SK-N-SH (cell line): Measurements from ENCODE around the gene CCSER1. TPM values are rescaled to one million over a fixed set of nuclear protein-coding genes. Genes with fewer than 3 reads are reported as not detected.

Experiments
- CTCF ChIA-PET: fragments of 300-600, 350-600 bp; formaldehyde crosslinking; extraction: SDS; loops from one replicate; lab custom pipeline; 2021; lab: Yijun Ruan, JAX
- POLR2A ChIA-PET: fragments of 350-600 bp; sonication (Branson Sonifier 250); formaldehyde crosslinking; extraction: SDS; loops from one replicate; lab custom pipeline; 2020; ENCODE audit warnings: antibody characterized with exemption, inconsistent platforms; lab: Yijun Ruan, JAX
- DNase-seq: peaks from one replicate; pipeline ENCODE4 v3.0.0; 2012
- H2AFZ ChIP-seq: fragments of 200-600 bp; sonication (generic); 2 replicates; pipeline ENCODE4 v1.8.1; 2016; ENCODE audit warnings: antibody characterized with exemption, mild to moderate bottlenecking, low read depth
- H3F3A ChIP-seq: fragments of 200-600 bp; sonication (generic); replicated peaks from 2 replicates; pipeline ENCODE3; 2016; ENCODE audit warnings: antibody characterized with exemption, mild to moderate bottlenecking; ENCODE audit not compliant: insufficient read depth
- H3K27ac ChIP-seq, 2 experiments: fragments of 200-500 bp in 1 of 2; fragments of 200-600 bp in 1 of 2; sonication (Bioruptor generic) in 1 of 2; sonication (generic), shearing (Covaris generic) in 1 of 2; 2 replicates each; pipeline versions ENCODE4 v1.5.1 to v1.6.1; 2014 to 2016; ENCODE audit warnings: low read depth in 2 of 2, inconsistent platforms in 1 of 2, low read length in 1 of 2, mild to moderate bottlenecking in 1 of 2, mixed read lengths in 1 of 2
- H3K27me3 ChIP-seq: fragments of 200-600 bp; sonication (generic), shearing (Covaris generic); 2 replicates; pipeline ENCODE4 v1.6.1; 2016; ENCODE audit warnings: mixed run types; ENCODE audit not compliant: insufficient read depth
- H3K36me3 ChIP-seq, 2 experiments: fragments of 200-500 bp in 1 of 2; fragments of 200-600 bp in 1 of 2; sonication (Bioruptor generic) in 1 of 2; sonication (generic) in 1 of 2; replicated peaks in 1 of 2; 2 replicates each; pipeline versions ENCODE3 to v1.5.1; 2014 to 2016; ENCODE audit warnings: low read length in 1 of 2, mild to moderate bottlenecking in 1 of 2; ENCODE audit not compliant: insufficient read depth in 2 of 2, control insufficient read depth in 1 of 2
- H3K4me1 ChIP-seq, 2 experiments: fragments of 200-500 bp in 1 of 2; fragments of 200-600 bp in 1 of 2; sonication (Bioruptor generic) in 1 of 2; sonication (generic), shearing (Covaris generic) in 1 of 2; 2 replicates each; pipeline versions ENCODE4 v1.5.1 to v1.6.1; 2014 to 2016; ENCODE audit warnings: low read depth in 1 of 2, low read length in 1 of 2, mixed run types in 1 of 2; ENCODE audit not compliant: insufficient read depth in 2 of 2, control insufficient read depth in 1 of 2
- H3K4me2 ChIP-seq: fragments of 200-600 bp; sonication (generic), shearing (Covaris generic); 2 replicates; pipeline ENCODE4 v1.6.1; 2017; ENCODE audit warnings: mixed run types
- H3K4me3 ChIP-seq, 2 experiments: fragments of 200-500 bp in 1 of 2; fragments of 200-600 bp in 1 of 2; sonication (Bioruptor generic) in 1 of 2; sonication (generic), shearing (Covaris generic) in 1 of 2; 2 replicates each; pipeline versions ENCODE4 v1.5.1 to v1.8.1; 2014 to 2016; ENCODE audit warnings: low read depth in 2 of 2, inconsistent platforms in 1 of 2, low read length in 1 of 2, mild to moderate bottlenecking in 1 of 2, mixed read lengths in 1 of 2, moderate library complexity in 1 of 2
- H3K79me2 ChIP-seq: fragments of 200-600 bp; sonication (generic); 2 replicates; pipeline ENCODE4 v1.8.1; 2017; ENCODE audit warnings: mild to moderate bottlenecking; ENCODE audit not compliant: insufficient read depth
- H3K9ac ChIP-seq: fragments of 200-600 bp; sonication (generic); 2 replicates; pipeline ENCODE4 v1.6.1; 2017; ENCODE audit warnings: mixed run types
- H3K9me2 ChIP-seq: fragments of 200-600 bp; sonication (generic); 2 replicates; pipeline ENCODE4 v1.6.1; 2017; ENCODE audit warnings: mixed run types
- H3K9me3 ChIP-seq: fragments of 200-600 bp; sonication (generic); 2 replicates; pipeline ENCODE4 v1.6.1; 2017; ENCODE audit warnings: mixed run types, mild to moderate bottlenecking, moderate library complexity
- H4K20me1 ChIP-seq: fragments of 200-600 bp; sonication (generic); 2 replicates; pipeline ENCODE4 v1.6.1; 2017; ENCODE audit warnings: mild to moderate bottlenecking, mixed run types; ENCODE audit not compliant: insufficient read depth
- CTCF ChIP-seq: fragments of 200-600 bp; sonication (generic); IDR thresholded peaks from 2 replicates; pipeline ENCODE4 v1.6.1; 2017; ENCODE audit warnings: antibody characterized with exemption, mild to moderate bottlenecking, moderate library complexity
- EP300 ChIP-seq, 2 experiments: IDR thresholded peaks; 2 replicates each; pipeline versions ENCODE4 v1.4.0 to v1.6.1; 2012; ENCODE audit warnings: borderline replicate concordance in 1 of 2, low read depth in 1 of 2, low read length in 1 of 2
- EZH2phosphoT487 ChIP-seq: fragments of 200-600 bp; sonication (generic); IDR thresholded peaks from 2 replicates; pipeline ENCODE4 v1.6.1; 2017; ENCODE audit warnings: low read depth, mixed run types, mild to moderate bottlenecking, antibody characterized with exemption, moderate library complexity, borderline replicate concordance
- FOSL2 ChIP-seq: IDR thresholded peaks from 2 replicates; pipeline ENCODE4 v1.4.0; 2012; ENCODE audit warnings: low read depth, mild to moderate bottlenecking, moderate library complexity, borderline replicate concordance
- FOXJ3 ChIP-seq: sonication (generic); formaldehyde crosslinking; IDR thresholded peaks from 2 replicates; pipeline ENCODE4 v1.5.1; 2020; ENCODE audit warnings: mild to moderate bottlenecking, missing genetic modification reagents
- FOXM1 ChIP-seq: IDR thresholded peaks from 2 replicates; pipeline ENCODE4 v1.4.0; 2012; ENCODE audit warnings: low read depth, mild to moderate bottlenecking
- GABPA ChIP-seq: IDR thresholded peaks from 2 replicates; pipeline ENCODE4 v1.4.0; 2012; ENCODE audit warnings: low read depth, mild to moderate bottlenecking
- GATA2 ChIP-seq: sonication (generic); formaldehyde crosslinking; IDR thresholded peaks from 2 replicates; pipeline ENCODE4 v1.5.0; 2020; ENCODE audit warnings: mild to moderate bottlenecking, missing genetic modification reagents
- JUND ChIP-seq: IDR thresholded peaks from 2 replicates; pipeline ENCODE4 v1.4.0; 2012
- MEF2A ChIP-seq: IDR thresholded peaks from 2 replicates; pipeline ENCODE4 v1.4.0; 2012; ENCODE audit warnings: low read depth, borderline replicate concordance
- MXI1 ChIP-seq: IDR thresholded peaks from 2 replicates; pipeline ENCODE4 v1.6.1; 2012; ENCODE audit warnings: mild to moderate bottlenecking, low read depth, low read length, improper control_type of control experiment
- NFIC ChIP-seq: IDR thresholded peaks from 2 replicates; pipeline ENCODE4 v1.4.0; 2012; ENCODE audit warnings: borderline replicate concordance
- POLR2AphosphoS5 ChIP-seq: IDR thresholded peaks from 2 replicates; pipeline ENCODE4 v1.6.1; 2012; ENCODE audit warnings: low read depth, low read length
- RAD21 ChIP-seq: IDR thresholded peaks from 2 replicates; pipeline ENCODE4 v1.6.1; 2012; ENCODE audit warnings: mild to moderate bottlenecking, low read length
- REST ChIP-seq: IDR thresholded peaks from 2 replicates; pipeline ENCODE4 v1.6.1; 2012; ENCODE audit warnings: mild to moderate bottlenecking, low read depth, low read length, moderate library complexity
- RXRA ChIP-seq: IDR thresholded peaks from 2 replicates; pipeline ENCODE4 v1.4.0; 2012; ENCODE audit warnings: low read depth, mild to moderate bottlenecking, borderline replicate concordance
- SIN3A ChIP-seq: IDR thresholded peaks from 2 replicates; pipeline ENCODE4 v1.6.1; 2012; ENCODE audit warnings: low read depth, mild to moderate bottlenecking, low read length, moderate library complexity, borderline replicate concordance
- TCF12 ChIP-seq: IDR thresholded peaks from 2 replicates; pipeline ENCODE4 v1.4.0; 2012
- TEAD4 ChIP-seq: IDR thresholded peaks from 2 replicates; pipeline ENCODE4 v1.4.0; 2012; ENCODE audit warnings: mild to moderate bottlenecking, borderline replicate concordance; ENCODE audit not compliant: insufficient read depth
- USF2 ChIP-seq: fragments of 150-350 bp; IDR thresholded peaks from 2 replicates; pipeline ENCODE4 v1.6.1; 2017; ENCODE audit warnings: antibody characterized with exemption, low read length, low read depth, borderline replicate concordance
- YY1 ChIP-seq: IDR thresholded peaks from 2 replicates; pipeline ENCODE4 v1.4.0; 2012; ENCODE audit warnings: low read depth, mild to moderate bottlenecking
- polyA plus RNA-seq, 3 experiments: library from polyadenylated mRNA; depleted of rRNA; stranded (reverse); fragments of >200 nt; gene quantifications; 2 replicates each; pipeline ENCODE4 v1.2.3, GENCODE V29; 2012

The CCSER1 gene
- polyA plus RNA-seq, 1 of the 3 experiments (the other 2 are of a cell fraction): 0.05 TPM

- TF ChIP-seq REST (no peak), NFIC (no peak), MEF2A (no peak), TCF12 (no peak), MXI1 (no peak), RAD21 (no peak), EP300 (IDR thresholded peaks at IDR 0.05; ENCODE audit: borderline replicate concordance in 1 of 2, low read depth in 1 of 2, low read length in 1 of 2) (no peak)
These were observed 1502.9 kb downstream of the CCSER1 start (continued) for GRCh38 chr4:91630054-91630453.

- Histone ChIP-seq H4K20me1 (no peaks in the 10 kb centered on the region), H3K36me3 (no peaks in the 10 kb centered on the region), H3K9me3 (no peaks in the 10 kb centered on the region), H3K4me3 (no peak overlapping the region), H3K4me1 (no peaks in the 10 kb centered on the region), H3K9ac (no peak overlapping the region), H3K27me3 (no peaks in the 10 kb centered on the region), H3K79me2 (no peaks in the 10 kb centered on the region), H3K27ac (no peak overlapping the region), H2AFZ (no peak overlapping the region), H3K4me2 (no peak overlapping the region), H3K9me2 (no peaks in the 10 kb centered on the region), H3F3A (no peaks in the 10 kb centered on the region)
- POLR2A ChIA-PET: no interaction called here
- CTCF ChIA-PET: no interaction called here
- TF ChIP-seq GATA2 (CRISPR knock-in tag) (no peak), NFIC (no peak), JUND (no peak), POLR2AphosphoS5 (no peak), REST (no peak), MXI1 (no peak), GABPA (no peak), FOSL2 (no peak), EZH2phosphoT487 (no peak), CTCF (no peak), TEAD4 (no peak), RXRA (no peak), FOXM1 (no peak), FOXJ3 (CRISPR knock-in tag) (no peak), SIN3A (no peak), RAD21 (no peak), YY1 (no peak), EP300 (IDR thresholded peaks at IDR 0.05; ENCODE audit: borderline replicate concordance in 1 of 2, low read depth in 1 of 2, low read length in 1 of 2) (no peak), USF2 (no peak)
- DNase-seq: no peak
These were observed 1503.6 kb downstream of the CCSER1 start for GRCh38 chr4:91630764-91631163.
